Esophagus muscularis mucosa (tissue), 2 donors: ENCODE measurements around the gene MED31.

Source experiments
- POLR2A ChIP-seq: fragments of 450-650 bp; IDR thresholded peaks from one replicate; pipeline ENCODE4 v1.6.1; 2017; ENCODE audit warnings: antibody characterized with exemption, moderate library complexity, mild to moderate bottlenecking, low read depth
- POLR2AphosphoS5 ChIP-seq, 2 donors: sonication (generic); formaldehyde crosslinking; IDR thresholded peaks; one replicate each; pipeline ENCODE4 v1.6.1; 2017; ENCODE audit warnings: antibody characterized with exemption in 2 of 2

DNA sequence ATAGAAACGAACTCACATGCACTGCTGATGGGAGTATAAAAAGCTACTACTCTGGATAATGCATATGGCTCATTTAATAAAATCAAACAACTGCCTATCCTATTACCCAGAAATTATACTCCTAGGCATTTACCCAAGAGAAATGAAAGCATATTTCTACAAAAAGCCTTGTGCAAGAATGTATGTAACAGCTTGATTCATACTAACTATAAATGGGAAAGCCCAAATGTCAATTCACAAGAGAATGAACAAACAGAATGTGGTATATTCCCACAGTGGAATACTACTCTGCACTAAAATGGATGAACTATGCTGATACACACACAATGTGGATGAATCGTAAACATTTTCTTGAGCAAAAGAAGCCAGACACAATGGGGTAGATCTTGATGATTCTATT lies 49.3 kb downstream of the MED31 start:
- no peak for TF ChIP-seq POLR2A
- TF ChIP-seq POLR2AphosphoS5 (IDR thresholded peaks at IDR 0.05) = no peak
